Measurements from ENCODE around the gene PRKCE.

PRKCE gene

DNA sequence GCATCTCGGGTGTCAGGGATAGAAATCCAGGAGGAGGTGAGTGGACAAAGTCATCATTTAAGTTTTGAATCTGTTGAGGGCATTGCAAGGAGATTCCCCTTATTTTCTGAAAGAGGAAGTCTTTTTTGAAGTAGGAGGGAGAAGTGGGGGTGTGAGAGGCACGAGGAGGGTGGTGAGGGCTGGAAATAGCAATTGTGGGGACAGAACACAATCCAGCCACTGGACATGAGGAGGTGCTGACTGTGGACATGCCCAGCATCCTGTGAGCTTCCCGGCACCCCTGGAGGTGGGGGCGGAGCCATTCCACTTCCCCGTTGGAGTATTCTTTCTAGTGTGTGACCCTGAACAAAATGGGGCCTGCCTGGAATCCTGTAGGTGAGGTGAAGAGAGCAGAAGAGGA lies 335.0 kb downstream of the PRKCE start:
- DNase-seq (ENCODE audit: low read depth in 2 of 2) = no peak

DNA sequence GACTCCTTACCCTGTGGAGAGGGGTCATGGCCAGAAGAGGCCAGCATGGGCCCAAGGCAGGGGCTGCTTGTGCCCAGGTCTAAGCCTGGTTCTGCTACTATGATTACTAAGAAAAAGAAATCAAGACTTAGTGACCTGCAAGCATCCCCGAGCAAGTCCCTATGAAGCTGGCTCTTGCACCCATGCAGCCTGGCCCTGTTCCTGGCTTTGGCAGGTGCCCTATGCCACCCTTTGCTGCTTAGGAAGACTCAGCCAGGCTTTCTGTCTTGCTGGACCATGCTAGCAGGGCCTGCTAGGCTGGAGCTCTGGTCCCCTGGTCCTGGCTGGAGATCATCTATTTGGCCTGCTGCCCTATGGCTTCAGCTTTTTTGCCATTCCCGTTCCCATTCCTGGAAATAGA lies 336.4 kb downstream of the PRKCE start:
- no peak for DNase-seq (ENCODE audit: low read depth in 2 of 2)

DNA sequence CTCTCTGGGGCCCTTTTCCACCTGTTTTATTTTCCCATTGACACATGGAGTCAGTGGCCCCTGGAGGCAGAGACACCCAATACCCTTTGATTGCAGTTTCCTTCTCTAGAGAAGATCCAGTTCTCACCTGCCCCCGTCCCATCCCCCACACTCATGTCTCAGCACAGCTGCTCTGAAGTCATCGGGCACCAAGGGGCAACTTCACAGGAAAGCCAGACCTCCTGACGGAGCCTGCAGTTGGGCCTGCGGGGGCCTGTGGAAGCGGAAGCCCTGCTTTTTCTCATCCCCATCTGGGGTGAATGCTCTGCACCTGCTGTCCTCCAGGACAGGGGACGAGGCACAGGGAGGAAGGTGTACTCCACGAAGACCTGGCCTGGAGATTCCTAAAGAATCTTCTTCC lies 337.4 kb downstream of the PRKCE start:
- DNase-seq (ENCODE audit: low read depth in 2 of 2) = no peak

DNA sequence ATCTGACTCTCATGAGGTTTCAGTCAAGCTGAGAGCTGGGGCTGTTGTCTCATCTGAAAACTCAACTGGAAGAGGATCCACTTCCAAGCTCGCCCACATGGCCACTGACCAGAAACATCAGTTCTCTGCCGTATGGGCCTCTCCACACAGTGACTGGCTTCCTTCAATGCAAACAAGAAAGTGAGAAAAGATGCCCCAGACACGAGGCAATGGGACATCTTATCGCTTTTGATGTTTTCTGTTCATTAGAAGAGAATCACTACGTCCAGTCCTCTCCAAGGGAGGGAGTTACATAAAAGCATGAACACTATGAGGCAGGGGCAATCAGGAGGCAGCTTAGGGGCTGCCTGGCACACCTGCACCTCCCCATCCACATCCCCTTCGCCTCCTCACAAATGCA lies 338.7 kb downstream of the PRKCE start:
- DNase-seq (ENCODE audit: low read depth in 2 of 2) = no peak

DNA sequence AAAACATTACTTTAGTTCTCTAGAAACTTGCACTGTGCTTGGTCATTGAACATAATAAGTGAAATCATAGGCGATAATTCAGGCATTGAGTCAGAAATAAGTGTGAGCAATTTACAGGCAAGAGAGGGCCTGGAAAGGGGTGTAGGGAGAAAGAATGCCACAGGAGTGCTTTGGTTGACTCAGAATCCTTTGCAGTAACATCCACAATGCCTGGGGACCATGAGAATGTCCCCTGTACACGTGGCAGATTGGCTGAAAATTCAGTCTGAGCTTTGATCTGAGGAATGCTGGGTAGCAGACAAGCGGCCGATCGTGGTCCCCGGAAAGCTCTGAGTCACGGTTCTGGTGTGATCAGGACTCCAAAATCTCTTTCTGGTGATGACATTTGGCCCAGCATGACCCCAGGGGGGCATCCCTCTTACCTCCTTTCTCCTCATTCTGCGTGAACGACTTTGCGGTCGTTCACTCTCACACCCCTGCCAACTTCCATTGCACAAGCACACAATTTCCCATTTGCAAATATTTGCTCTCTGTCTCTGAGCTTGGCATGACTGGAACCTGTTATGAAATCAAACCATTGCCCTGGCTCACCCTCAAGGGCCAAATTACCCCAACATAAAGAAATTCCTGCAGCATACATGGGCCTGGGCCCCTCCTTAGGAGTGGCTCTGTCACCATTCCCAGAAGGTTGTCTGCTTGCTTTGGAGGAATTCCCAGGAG lies 340.7 kb downstream of the PRKCE start:
- DNase-seq (ENCODE audit: low read depth in 2 of 2) = no peak

DNA sequence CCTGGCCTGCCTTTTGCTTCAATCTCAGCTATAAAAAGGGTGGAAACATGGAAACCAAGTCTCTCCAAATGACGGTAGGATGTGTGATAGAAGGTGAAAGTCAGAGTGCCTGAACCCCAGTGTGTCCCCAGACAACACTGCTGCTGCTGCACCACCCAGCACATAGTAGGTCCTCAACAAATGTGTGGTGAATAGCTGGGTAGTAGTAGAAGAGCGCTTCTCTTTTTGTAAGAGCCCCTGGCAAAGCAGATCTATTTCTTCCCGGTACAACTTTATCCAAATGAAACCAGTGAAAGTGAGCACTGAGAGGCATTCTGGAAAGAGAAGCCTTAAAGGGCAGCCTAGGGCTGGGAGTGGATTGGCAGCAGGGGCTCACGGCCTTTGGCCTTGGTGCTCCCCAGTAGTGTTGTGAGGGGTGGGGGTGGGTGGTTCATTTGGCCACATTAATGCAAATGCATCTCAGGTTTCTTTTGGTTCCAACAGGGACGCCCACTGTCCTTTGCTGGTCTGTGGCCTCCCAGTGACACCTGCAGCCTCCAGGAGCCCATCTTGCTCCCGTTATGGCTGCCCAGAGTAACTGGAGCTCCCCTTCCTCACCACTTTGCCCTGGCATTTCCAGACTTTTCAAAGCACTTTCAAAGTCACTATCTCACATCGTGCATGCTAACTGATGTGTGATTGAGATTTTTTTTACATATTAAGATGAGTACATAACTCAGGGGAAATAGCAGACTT lies 341.4 kb downstream of the PRKCE start:
- no peak for DNase-seq (ENCODE audit: low read depth in 2 of 2)

DNA sequence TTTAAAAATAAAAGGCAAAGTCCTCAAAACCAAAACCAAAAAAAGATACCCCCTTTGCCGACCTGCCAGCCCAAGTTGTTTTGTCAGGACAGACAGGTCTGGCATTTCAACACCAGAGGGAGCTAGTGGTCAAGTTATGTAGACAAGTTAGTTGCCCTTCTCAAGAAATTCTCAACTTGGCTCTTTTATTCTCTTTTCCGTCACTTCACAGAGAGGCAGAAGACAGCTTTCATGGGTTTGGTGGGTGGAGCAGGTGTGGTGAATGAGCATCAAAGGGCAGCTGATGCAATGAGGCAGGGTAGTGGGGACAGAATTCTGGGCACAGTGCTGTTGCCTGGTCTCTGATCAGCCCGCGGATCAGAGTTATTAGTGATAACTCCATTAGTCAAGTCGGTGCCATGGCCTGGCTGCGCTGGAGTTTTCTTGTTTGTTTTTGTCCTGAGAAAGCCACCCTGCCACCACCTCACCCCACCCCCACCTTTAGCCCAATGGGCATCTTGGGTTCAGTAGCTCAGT lies 342.1 kb downstream of the PRKCE start:
- DNase-seq (ENCODE audit: low read depth in 2 of 2) = peak; percentile 33 to 41

DNA sequence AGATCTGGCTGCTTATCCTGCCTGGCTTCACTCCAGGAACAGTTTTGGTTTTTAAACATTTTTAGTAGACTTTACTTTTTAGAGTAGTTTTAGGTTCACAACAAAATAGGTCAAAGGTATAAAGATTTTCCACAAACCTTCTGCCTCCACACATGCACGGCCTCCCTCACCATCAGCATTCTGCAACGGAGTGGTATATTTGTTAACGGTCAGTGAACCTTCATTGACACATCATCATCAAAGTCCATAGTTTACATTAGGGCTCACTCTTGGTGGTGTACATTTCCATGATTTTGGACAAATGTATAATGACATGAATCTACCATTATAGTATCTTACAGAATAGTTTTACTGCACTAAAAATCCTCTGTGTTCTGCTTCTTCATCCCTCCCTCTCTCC lies 342.6 kb downstream of the PRKCE start:
- no peak for DNase-seq (ENCODE audit: low read depth in 2 of 2)

DNA sequence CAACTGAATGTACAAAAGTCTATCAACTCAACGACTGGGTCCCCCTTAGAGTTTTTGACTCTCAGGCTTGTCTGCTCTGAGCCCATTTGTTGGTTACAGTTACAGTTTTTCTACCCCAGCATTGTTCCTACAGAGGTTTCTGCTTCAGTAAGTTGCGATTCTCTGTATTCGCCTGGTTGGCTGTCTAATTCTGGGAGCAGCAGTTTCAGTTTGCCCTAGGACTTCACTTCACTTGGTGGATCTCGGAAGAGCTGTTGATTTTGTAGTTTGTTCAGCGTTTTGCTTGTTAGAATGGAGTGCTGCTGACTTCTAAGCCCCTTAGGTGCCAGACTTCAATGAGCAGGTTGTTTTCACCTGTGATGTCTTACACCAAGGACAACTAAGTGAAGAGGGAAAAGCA lies 349.2 kb downstream of the PRKCE start:
- DNase-seq (ENCODE audit: low read depth in 2 of 2) = no peak

DNA sequence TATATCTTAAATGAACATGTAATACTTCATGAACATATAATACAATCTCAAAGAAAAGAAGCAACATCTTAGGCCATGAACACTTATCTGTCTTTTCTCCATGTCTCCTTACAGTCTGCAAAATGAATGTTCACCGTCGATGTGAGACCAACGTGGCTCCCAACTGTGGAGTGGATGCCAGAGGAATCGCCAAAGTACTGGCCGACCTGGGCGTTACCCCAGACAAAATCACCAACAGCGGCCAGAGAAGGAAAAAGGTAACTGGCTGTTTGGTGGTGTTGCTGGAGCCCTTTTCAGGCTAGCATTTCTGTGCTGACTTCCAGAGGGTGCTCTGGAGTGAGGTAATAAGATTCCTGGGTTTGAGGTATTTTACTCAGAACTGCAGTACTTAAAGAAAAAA lies 349.8 kb downstream of the PRKCE start:
- DNase-seq (ENCODE audit: low read depth in 2 of 2) = no peak

DNA sequence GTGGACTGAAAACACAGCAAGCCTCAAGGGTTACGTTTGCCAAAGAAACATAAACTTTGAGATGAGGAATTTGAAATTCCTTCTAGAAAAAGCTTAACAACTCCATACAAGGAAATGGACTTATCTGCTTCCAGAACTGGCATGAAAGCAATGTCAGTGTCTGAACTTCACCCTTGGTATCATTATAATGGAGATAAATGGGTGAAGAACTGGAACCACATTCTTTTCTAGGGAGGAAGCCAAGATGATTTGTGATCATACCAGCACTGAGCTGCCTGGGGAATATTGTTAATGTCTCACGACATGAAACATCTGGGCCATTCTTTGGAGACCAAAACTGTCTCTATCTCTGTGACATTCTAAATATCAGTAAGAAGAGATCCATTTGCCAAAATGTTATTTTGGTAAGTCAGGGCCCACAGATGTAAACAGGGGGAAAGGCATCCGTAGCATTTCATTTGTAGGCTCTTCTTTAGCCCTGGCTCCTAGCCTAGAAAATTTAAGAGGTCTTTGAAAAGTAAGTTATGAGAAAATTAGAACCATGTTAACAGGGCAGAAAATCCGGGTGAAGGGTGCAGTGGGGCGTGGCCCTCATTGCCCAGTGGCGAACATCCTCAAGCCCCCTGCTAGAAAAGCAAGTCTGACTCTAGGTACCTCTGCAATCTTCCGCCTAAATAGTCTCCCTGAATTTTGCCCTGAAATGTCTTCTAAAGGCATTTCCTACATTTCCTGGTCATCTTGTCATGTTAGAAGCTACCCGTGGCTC lies 350.4 kb downstream of the PRKCE start:
- no peak for DNase-seq (ENCODE audit: low read depth in 2 of 2)

DNA sequence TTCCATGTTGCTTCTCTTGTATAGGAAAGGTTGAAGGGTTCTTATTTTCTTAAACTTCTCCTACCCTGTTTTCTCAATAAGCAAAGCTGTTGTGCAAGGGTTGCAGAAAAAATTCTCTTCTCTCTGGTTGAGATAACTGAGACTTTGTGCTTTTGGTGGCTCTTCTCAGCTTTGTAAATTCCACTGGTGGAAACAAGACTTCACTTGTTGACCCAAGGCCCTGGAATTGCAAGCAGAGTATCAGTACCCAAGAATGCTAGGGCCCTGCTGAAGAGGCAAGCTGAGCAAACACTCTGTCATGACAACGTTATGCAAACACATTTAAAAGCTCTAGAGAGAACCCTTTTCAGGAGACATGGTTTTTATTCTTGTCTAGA lies 351.0 kb downstream of the PRKCE start:
- no peak for DNase-seq (ENCODE audit: low read depth in 2 of 2)

DNA sequence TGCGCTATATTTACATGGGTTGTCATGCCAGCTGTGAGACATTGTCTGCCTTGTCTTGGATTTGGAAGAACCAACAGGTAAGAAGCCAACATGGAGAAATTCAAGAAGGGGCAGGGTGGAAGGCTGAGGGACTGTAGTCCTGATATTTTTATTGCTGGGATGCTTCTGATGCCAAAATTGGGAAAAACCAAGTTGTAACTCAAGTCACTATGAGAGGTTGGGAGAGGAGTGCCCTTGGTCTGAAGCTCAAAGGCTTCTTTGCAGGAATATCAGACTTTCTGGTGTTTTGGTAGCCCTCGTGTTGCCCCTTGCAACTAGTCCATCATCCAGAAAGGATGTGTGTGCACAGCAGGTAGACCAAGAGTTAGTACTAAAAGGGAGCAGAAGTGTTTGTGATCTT lies 351.5 kb downstream of the PRKCE start:
- DNase-seq (ENCODE audit: low read depth in 2 of 2) = no peak

DNA sequence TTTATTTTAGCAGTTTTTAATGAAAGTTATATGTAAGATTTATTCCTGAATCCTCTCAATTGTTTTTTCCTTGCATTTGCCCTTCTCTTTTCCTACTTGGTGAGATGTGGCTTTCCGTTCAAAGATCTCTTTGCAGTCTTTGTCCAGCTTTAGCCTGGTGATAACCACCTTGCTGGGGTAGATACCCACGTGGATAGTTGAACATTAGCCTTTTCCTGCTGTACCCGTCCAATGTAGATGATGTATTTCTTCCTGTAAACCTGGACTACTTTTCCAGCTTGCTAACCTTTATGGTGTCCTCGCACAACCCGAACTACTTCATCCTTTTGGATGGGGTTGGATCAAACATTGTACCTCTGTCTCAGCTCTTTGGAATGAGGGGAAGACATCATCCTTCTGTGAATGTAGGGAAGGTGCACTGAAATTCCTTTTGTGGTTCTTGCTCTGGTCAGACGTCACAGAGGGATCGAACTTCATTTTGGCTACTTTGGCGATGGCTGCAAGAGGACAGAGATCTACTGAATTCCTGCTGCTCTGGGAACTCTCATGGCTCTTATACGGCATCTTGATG lies 352.5 kb downstream of the PRKCE start:
- no peak for DNase-seq (ENCODE audit: low read depth in 2 of 2)

DNA sequence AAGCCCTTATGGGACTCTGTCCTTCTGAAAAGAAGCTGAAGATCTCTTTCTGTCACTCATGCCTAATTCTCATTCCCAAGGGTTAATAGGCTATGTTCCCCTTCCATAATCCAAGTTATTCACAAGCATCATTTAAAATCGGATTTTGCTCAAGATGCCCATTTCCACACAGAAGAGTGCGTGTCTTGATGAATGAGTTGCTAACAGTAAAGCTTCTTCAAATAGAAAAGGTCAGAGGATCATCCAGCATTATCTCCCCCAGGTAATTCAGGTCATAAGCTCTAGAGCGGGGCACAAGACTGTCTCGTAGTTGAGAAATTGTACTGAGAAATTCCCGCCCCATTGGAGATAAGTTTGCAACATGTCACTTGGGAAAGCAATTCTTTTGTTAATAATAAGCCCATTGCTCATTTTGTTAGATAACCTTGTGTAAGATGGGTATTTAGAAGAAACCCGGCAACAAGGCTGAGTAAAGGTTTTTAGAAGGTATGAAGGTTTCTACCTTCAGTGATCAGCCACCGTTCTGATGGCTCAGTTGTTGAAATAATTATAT lies 355.1 kb downstream of the PRKCE start:
- DNase-seq (ENCODE audit: low read depth in 2 of 2) = no peak

DNA sequence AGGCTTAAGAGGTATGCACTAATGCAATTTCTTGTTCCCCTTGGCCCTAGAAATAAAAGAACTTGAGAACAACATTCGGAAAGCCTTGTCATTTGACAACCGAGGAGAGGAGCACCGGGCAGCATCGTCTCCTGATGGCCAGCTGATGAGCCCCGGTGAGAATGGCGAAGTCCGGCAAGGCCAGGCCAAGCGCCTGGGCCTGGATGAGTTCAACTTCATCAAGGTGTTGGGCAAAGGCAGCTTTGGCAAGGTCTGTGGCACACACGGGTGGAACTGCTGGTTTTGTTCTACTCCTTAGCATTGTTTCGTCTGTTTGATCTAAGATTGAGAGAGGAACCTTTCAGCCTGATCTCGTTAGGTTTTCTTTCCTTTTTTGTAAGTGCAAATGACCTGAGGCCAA lies 355.9 kb downstream of the PRKCE start:
- DNase-seq (ENCODE audit: low read depth in 2 of 2) = no peak

DNA sequence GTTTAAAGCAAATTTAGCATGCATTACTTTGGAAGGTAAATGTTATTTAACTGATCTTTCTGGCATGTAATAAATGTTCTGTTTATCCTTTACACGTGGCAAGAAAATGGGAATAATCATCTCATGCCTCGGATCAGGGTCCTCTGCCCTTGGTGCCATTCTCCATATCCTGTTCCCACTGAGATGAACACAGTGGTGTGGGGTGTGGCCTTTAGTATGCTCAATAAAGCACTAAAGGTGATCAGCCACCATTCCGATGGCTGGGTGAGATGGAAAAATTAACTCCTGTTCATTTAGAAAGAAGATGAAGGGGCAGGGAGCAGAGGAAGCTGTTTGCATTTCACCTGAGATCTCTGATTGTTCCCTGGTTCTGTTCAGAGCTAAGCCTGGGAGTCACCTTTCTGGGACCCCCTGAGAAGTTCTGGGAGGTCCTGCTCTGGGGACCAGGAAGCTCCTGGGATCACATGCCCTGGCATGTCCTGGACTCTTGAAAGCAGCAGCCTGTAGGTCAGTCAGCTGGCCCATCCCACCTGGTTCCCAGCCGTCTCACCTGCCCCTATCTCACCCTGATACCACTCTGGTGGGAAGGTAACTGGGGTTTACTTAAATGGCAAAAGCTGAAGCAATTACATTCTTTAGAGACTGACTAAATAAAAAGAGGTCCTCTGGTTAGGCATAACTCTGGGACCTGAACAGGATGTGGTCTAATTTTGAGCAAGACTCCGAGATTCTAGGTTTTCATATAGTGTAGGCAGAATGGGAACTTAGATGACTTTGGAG lies 356.8 kb downstream of the PRKCE start:
- no peak for DNase-seq (ENCODE audit: low read depth in 2 of 2)

DNA sequence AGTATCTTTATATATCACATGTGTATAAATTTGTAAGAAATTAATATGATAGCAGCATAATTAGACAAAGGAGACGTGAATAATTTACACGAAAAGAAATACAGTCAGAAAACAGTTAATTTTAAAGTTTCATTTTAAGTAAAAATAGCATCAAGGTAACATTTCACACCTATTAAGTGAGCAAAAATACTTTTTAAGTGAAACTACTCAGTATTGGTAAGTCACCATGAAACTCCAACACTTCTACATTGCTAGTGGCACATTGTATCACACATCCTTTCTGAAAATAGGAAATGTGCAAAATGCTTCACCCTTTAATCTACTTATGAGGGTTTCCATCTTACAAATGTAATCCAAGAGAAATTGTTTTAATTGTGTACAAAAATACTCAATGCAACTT lies 357.8 kb downstream of the PRKCE start:
- DNase-seq (ENCODE audit: low read depth in 2 of 2) = no peak

DNA sequence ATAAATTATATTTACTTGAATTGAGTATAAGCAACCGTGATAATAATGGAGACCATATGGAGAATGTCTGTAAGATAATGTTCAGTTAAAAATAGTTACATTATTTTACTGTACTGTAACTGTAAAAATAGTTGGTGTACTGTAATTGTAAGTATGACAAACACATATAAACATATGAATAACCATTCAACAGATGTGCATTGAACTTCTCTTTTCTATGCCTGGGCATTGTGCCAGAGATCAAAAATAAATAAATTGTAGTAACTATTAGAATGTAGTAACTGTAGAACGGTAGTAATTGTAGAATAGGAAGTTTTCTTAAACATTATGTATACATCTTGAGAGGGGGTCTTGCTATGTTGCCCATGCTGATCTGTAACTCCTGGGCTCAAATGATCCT lies 358.3 kb downstream of the PRKCE start:
- DNase-seq (ENCODE audit: low read depth in 2 of 2) = no peak

DNA sequence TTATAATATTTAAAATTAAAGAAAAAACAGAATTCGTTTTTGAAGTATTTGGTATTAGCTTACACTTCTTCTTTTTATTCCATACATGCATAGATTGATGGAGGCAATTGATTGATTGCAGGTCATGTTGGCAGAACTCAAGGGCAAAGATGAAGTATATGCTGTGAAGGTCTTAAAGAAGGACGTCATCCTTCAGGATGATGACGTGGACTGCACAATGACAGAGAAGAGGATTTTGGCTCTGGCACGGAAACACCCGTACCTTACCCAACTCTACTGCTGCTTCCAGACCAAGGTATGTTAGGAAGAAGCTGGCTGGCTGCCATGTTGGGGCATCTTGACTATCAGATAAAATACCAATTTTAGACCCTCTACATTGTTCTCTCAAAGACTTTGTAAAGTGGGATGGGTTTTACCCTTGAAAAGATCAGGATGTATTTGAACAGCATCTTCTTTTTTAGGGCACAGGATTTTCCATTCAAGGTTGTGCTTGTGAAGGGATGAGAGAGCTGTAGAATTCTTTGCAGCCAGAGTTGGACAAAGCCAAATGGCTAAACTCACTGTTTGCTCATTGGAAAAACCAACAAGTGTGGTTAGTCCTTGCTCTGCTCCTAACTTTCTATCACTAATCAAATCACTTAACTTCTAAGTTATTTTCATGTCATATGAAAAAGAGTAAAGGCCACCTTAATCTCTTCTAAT lies 358.9 kb downstream of the PRKCE start:
- no peak for DNase-seq (ENCODE audit: low read depth in 2 of 2)
